MM.1S (cell line): ENCODE data around the gene TM4SF5.

Experiments used
- DNase-seq: peaks from one replicate; pipeline ENCODE4 v3.0.0-alpha.2; 2015
- H2AFZ ChIP-seq: fragments of 300-600 bp; sonication (generic); 2 replicates; pipeline ENCODE4 v1.6.0; 2016; ENCODE audit warnings: antibody characterized with exemption, low read length
- H3F3A ChIP-seq: fragments of 300-600 bp; sonication (generic); 2 replicates; pipeline ENCODE4 v1.6.1; 2016; ENCODE audit warnings: mild to moderate bottlenecking, antibody characterized with exemption, low read length, moderate library complexity, mixed read lengths; ENCODE audit not compliant: insufficient read depth
- H3K27ac ChIP-seq: fragments of 300-600 bp; sonication (generic); 2 replicates; pipeline ENCODE4 v1.5.1; 2016; ENCODE audit warnings: mild to moderate bottlenecking, low read length
- H3K27me3 ChIP-seq: fragments of 300-600 bp; sonication (generic); replicated peaks from 2 replicates; pipeline ENCODE4 v1.6.0; 2016; ENCODE audit warnings: low read length; ENCODE audit not compliant: insufficient read depth
- H3K36me3 ChIP-seq: fragments of 300-600 bp; sonication (generic); replicated peaks from 2 replicates; pipeline ENCODE4 v1.6.1; 2016; ENCODE audit warnings: mild to moderate bottlenecking, low read length, mixed read lengths; ENCODE audit not compliant: insufficient read depth
- H3K4me1 ChIP-seq: fragments of 300-600 bp; sonication (generic); 2 replicates; pipeline ENCODE4 v1.6.1; 2016; ENCODE audit warnings: low read length, mixed read lengths
- H3K4me2 ChIP-seq: fragments of 300-600 bp; sonication (generic); 2 replicates; pipeline ENCODE4 v1.6.0; 2016; ENCODE audit warnings: low read depth, low read length
- H3K4me3 ChIP-seq: fragments of 300-600 bp; sonication (generic); 2 replicates; pipeline ENCODE4 v1.5.1; 2016; ENCODE audit warnings: low read length, mixed read lengths
- H3K79me2 ChIP-seq: fragments of 300-600 bp; sonication (generic); 2 replicates; pipeline ENCODE4 v1.6.1; 2016; ENCODE audit warnings: mixed run types, low read length, mixed read lengths
- H3K9ac ChIP-seq: fragments of 300-600 bp; sonication (generic); 2 replicates; pipeline ENCODE4 v1.6.1; 2016; ENCODE audit warnings: low read length, mixed read lengths
- H3K9me2 ChIP-seq: fragments of 300-600 bp; sonication (generic); replicated peaks from 2 replicates; pipeline ENCODE4 v1.6.1; 2016; ENCODE audit warnings: mild to moderate bottlenecking, low read length, mixed read lengths; ENCODE audit not compliant: insufficient read depth
- H3K9me3 ChIP-seq: fragments of 300-600 bp; sonication (generic); replicated peaks from 2 replicates; pipeline ENCODE4 v1.6.1; 2016; ENCODE audit warnings: mild to moderate bottlenecking, low read length, mixed read lengths; ENCODE audit not compliant: insufficient read depth
- H4K20me1 ChIP-seq: fragments of 300-600 bp; sonication (generic); 2 replicates; pipeline ENCODE4 v1.6.1; 2016; ENCODE audit warnings: mild to moderate bottlenecking, low read length, moderate library complexity, mixed read lengths; ENCODE audit not compliant: insufficient read depth
- EZH2 ChIP-seq: fragments of 300-600 bp; sonication (generic); optimal IDR thresholded peaks from 2 replicates; pipeline ENCODE3; 2017; ENCODE audit warnings: low read depth, mild to moderate bottlenecking, antibody characterized with exemption, low read length, mixed read lengths
- EZH2phosphoT487 ChIP-seq: fragments of 300-600 bp; sonication (generic); IDR thresholded peaks from 2 replicates; pipeline ENCODE4 v1.6.1; 2018; ENCODE audit warnings: antibody characterized with exemption, low read length
- TF ChIP-seq, protein P1 (sequence below): fragments of 300-600 bp; sonication (generic); IDR thresholded peaks from 2 replicates; pipeline ENCODE4 v1.5.1; 2016; ENCODE audit warnings: antibody characterized with exemption, low read length, mixed read lengths

TM4SF5 gene

DNA sequence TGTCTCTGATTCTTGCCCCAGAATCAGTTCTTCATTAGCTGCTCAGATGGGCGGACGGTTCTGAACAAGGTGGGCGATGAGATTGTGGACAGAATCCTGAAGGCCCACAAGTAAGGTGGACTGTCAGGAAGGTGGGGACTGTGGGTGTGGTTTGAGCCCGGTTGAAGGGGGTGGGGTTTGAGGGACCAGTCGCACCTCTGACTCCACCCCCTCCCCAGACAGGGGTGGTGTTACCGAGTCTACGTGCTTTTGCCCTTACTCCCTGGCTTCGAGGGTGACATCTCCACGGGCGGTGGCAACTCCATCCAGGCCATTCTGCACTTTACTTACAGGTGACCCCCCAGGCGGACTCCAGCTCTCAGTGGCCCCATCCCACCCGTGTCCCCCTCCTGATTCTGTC is 46.6 kb downstream of the TM4SF5 start:
- H2AFZ ChIP-seq, result no peak overlapping the region
- H3K9me2 ChIP-seq, result no peaks in the 10 kb centered on the region
- no peaks in the 10 kb centered on the region for H3K79me2 ChIP-seq
- no peak for DNase-seq
- H3K9me3 ChIP-seq, result no peaks in the 10 kb centered on the region
- no peak overlapping the region for H3K4me2 ChIP-seq
- no peak overlapping the region for H3K27ac ChIP-seq
- H3K27me3 ChIP-seq, result no peaks in the 10 kb centered on the region
- no peak overlapping the region for H3K9ac ChIP-seq
- H3K36me3 ChIP-seq, result no peaks in the 10 kb centered on the region
- H3K4me3 ChIP-seq, result no peak overlapping the region
- TF ChIP-seq EZH2 (no peak), EZH2phosphoT487 (no peak)
- TF ChIP-seq, protein P1, sequence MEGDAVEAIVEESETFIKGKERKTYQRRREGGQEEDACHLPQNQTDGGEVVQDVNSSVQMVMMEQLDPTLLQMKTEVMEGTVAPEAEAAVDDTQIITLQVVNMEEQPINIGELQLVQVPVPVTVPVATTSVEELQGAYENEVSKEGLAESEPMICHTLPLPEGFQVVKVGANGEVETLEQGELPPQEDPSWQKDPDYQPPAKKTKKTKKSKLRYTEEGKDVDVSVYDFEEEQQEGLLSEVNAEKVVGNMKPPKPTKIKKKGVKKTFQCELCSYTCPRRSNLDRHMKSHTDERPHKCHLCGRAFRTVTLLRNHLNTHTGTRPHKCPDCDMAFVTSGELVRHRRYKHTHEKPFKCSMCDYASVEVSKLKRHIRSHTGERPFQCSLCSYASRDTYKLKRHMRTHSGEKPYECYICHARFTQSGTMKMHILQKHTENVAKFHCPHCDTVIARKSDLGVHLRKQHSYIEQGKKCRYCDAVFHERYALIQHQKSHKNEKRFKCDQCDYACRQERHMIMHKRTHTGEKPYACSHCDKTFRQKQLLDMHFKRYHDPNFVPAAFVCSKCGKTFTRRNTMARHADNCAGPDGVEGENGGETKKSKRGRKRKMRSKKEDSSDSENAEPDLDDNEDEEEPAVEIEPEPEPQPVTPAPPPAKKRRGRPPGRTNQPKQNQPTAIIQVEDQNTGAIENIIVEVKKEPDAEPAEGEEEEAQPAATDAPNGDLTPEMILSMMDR, result no peak
- H3K4me1 ChIP-seq, result no peaks in the 10 kb centered on the region
- H3F3A ChIP-seq, result no peaks in the 10 kb centered on the region
- no peaks in the 10 kb centered on the region for H4K20me1 ChIP-seq

DNA sequence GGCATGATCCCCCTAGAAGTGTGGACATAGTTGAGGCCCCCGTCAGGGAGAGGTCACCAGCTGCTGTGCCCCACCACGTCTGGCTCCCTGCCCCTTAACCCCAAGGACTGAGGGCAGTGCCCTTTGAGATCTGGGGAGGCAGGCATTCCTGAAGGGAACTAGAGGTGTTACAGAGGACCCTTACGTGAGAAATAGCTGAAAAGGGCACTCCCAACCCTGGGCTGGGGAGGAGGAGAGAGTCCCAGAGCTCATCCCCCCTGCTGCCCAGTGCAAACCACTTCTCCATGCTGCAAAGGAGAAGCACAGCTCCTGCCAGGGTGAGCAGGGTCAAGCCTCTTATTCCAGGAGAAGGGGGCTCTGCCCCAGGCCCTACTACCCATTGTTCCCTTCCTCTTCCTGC is 51.1 kb downstream of the TM4SF5 start:
- Histone ChIP-seq H4K20me1 (no peaks in the 10 kb centered on the region), H3K4me1 (no peaks in the 10 kb centered on the region), H3K79me2 (no peaks in the 10 kb centered on the region), H3K4me2 (no peak overlapping the region), H3K9ac (no peak overlapping the region), H3K9me2 (no peaks in the 10 kb centered on the region), H3K9me3 (no peaks in the 10 kb centered on the region), H3K27ac (no peak overlapping the region), H2AFZ (no peak overlapping the region), H3K27me3 (no peaks in the 10 kb centered on the region), H3K36me3 (no peaks in the 10 kb centered on the region), H3F3A (no peaks in the 10 kb centered on the region), H3K4me3 (no peak overlapping the region)
- TF ChIP-seq EZH2, result no peak
- TF ChIP-seq, protein P1, result no peak
- TF ChIP-seq EZH2phosphoT487, result no peak
- DNase-seq, result no peak

DNA sequence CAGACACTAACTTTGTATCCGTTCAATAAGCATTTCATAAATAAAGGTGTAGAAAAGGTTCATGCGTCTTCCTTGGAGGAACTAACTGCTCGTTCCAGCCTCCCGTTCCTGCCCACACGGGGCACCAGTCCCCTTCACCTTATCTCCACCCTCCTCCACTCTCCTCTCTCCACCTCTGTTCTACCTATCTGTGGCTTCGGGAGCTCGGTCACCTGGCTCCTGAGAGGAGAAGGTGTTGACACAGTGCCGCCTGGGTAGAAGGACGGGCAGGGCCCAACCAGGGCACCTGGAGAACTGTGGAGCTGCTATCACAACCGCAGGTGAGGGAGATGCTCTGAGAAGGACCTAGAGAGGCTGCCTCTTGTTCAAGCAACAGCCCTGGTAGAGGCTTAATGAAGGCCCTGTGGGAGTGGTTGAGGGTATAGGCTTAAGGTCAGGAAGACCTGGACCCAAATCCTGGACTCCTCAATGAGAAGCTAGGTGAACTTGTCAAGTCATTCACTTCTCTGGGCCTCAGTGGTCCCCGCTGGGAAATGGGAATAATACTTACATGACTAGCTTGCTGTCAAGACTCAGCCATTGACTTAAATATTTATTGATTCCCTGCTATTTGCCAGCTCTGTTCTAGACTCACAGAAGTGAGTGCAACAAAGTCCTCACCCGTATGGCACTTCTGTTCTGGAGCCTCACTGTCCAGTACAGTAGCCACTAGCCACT is 51.8 kb downstream of the TM4SF5 start:
- no peaks in the 10 kb centered on the region for H3K9me3 ChIP-seq
- H3K27ac ChIP-seq, result no peak overlapping the region
- H3K4me2 ChIP-seq, result no peak overlapping the region
- no peaks in the 10 kb centered on the region for H3K4me1 ChIP-seq
- no peak overlapping the region for H3K9ac ChIP-seq
- H4K20me1 ChIP-seq, result no peaks in the 10 kb centered on the region
- no peaks in the 10 kb centered on the region for H3K79me2 ChIP-seq
- no peaks in the 10 kb centered on the region for H3K36me3 ChIP-seq
- 0 out of 2 replicates have a peak, but pooled peaks cover under 1% of the 10 kb centered on the region for H3K27me3 ChIP-seq
- no peak overlapping the region for H3K4me3 ChIP-seq
- no peaks in the 10 kb centered on the region for H3F3A ChIP-seq
- TF ChIP-seq, protein P1, result no peak
- TF ChIP-seq EZH2, result no peak
- TF ChIP-seq EZH2phosphoT487, result no peak
- no peak overlapping the region for H2AFZ ChIP-seq
- no peaks in the 10 kb centered on the region for H3K9me2 ChIP-seq
- DNase-seq, result no peak
